Breast epithelium (tissue), 3 donors: ENCODE data around the gene SSH2.
"Not testable (repeated sequence)": the region's sequence is repeated elsewhere in the genome, so short reads cannot be mapped to it uniquely, and the experiment has no call there.

Source experiments
- CTCF ChIP-seq, 3 donors: fragments of 450-650 bp; IDR thresholded peaks; one replicate each; pipeline ENCODE4 v1.5.1; 2016 to 2017; ENCODE audit warnings: antibody characterized with exemption in 3 of 3, mild to moderate bottlenecking in 3 of 3, moderate library complexity in 3 of 3
- POLR2A ChIP-seq: fragments of 450-650 bp; IDR thresholded peaks from one replicate; pipeline ENCODE4 v1.6.1; 2016; ENCODE audit warnings: antibody characterized with exemption, mild to moderate bottlenecking, moderate library complexity

GRCh38 chr17:29864123-29864522, 65.9 kb downstream of the SSH2 start:
- TF ChIP-seq CTCF (IDR thresholded peaks at IDR 0.05); POLR2A: not testable (repeated sequence)
